HG03432 (cell line): ENCODE measurements around the gene CHRM2.

Source experiments
- ATAC-seq: cut with Tn5 transposase; IDR thresholded peaks from one replicate; pipeline ENCODE4 v1.9.1; 2021; ENCODE audit warnings: mild to moderate bottlenecking, moderate library complexity; ENCODE audit not compliant: unreplicated experiment

CHRM2 gene

GRCh38 chr7:136956232-136956631, 87.8 kb downstream of the CHRM2 start:
- no peak for ATAC-seq

- no peak for ATAC-seq
Observed at GRCh38 chr7:136956671-136957070, 88.2 kb downstream of the CHRM2 start.

GRCh38 chr7:136957391-136957790, 88.9 kb downstream of the CHRM2 start:
- ATAC-seq = no peak

GRCh38 chr7:136958016-136958415, 89.6 kb downstream of the CHRM2 start:
- ATAC-seq = no peak

GRCh38 chr7:136964347-136964746, 95.9 kb downstream of the CHRM2 start:
- no peak for ATAC-seq

GRCh38 chr7:136966825-136967224, 98.4 kb downstream of the CHRM2 start:
- no peak for ATAC-seq

GRCh38 chr7:136969761-136970160, 101.3 kb downstream of the CHRM2 start:
- no peak for ATAC-seq

- peak; percentile 53 for ATAC-seq
Observed at GRCh38 chr7:136971776-136972175, 103.3 kb downstream of the CHRM2 start.

- no peak for ATAC-seq
Observed at GRCh38 chr7:136976504-136977251, 108.2 kb downstream of the CHRM2 start.

- ATAC-seq = no peak
Observed at GRCh38 chr7:136993377-136993776, 124.9 kb downstream of the CHRM2 start.

GRCh38 chr7:136997735-136998134, 129.3 kb downstream of the CHRM2 start:
- no peak for ATAC-seq

- no peak for ATAC-seq
Observed at GRCh38 chr7:136998495-136998894, 130.0 kb downstream of the CHRM2 start.

- ATAC-seq = no peak
Observed at GRCh38 chr7:137000621-137001020, 132.2 kb downstream of the CHRM2 start.

GRCh38 chr7:137001041-137001440, 132.6 kb downstream of the CHRM2 start:
- no peak for ATAC-seq

- no peak for ATAC-seq
Observed at GRCh38 chr7:137001478-137001877, 133.0 kb downstream of the CHRM2 start.

- ATAC-seq = no peak
Observed at GRCh38 chr7:137003086-137003485, 134.6 kb downstream of the CHRM2 start.

GRCh38 chr7:137003566-137003965, 135.1 kb downstream of the CHRM2 start:
- ATAC-seq = no peak

- ATAC-seq = no peak
Observed at GRCh38 chr7:137005873-137006272, 137.4 kb downstream of the CHRM2 start.

GRCh38 chr7:137006293-137006692, 137.8 kb downstream of the CHRM2 start:
- ATAC-seq = no peak

GRCh38 chr7:137007001-137007694, 138.7 kb downstream of the CHRM2 start:
- no peak for ATAC-seq

GRCh38 chr7:137009404-137009803, 141.0 kb downstream of the CHRM2 start:
- ATAC-seq = no peak

- ATAC-seq = no peak
Observed at GRCh38 chr7:137015015-137015414, 146.6 kb downstream of the CHRM2 start.
